GM19372 (cell line): ENCODE measurements around the gene PLEKHM3.
"Not testable (repeated sequence)": the region's sequence is repeated elsewhere in the genome, so short reads cannot be mapped to it uniquely, and the experiment has no call there.

Experiments used
- ATAC-seq: cut with Tn5 transposase; IDR thresholded peaks from one replicate; pipeline ENCODE4 v1.9.1; 2021; ENCODE audit warnings: mild to moderate bottlenecking, low read depth, moderate library complexity; ENCODE audit not compliant: unreplicated experiment

PLEKHM3 gene

GRCh38 chr2:207932106-207932505 is 93.2 kb downstream of the PLEKHM3 start:
- no peak for ATAC-seq

GRCh38 chr2:207930747-207931146 is 94.6 kb downstream of the PLEKHM3 start:
- no peak for ATAC-seq

- ATAC-seq = no peak
Measured at GRCh38 chr2:207929923-207930322, 95.4 kb downstream of the PLEKHM3 start.

GRCh38 chr2:207928079-207928478 is 97.2 kb downstream of the PLEKHM3 start:
- ATAC-seq = no peak

GRCh38 chr2:207926989-207927300 is 98.4 kb downstream of the PLEKHM3 start:
- ATAC-seq = no peak

- no peak for ATAC-seq
Measured at GRCh38 chr2:207926133-207926988, 99.0 kb downstream of the PLEKHM3 start.

GRCh38 chr2:207925601-207926000 is 99.7 kb downstream of the PLEKHM3 start:
- ATAC-seq = no peak

- ATAC-seq = no peak
Measured at GRCh38 chr2:207921606-207922005, 103.7 kb downstream of the PLEKHM3 start.

GRCh38 chr2:207920721-207921120 is 104.6 kb downstream of the PLEKHM3 start:
- no peak for ATAC-seq

GRCh38 chr2:207920321-207920720 is 105.0 kb downstream of the PLEKHM3 start:
- ATAC-seq = no peak

GRCh38 chr2:207919164-207919919 is 106.0 kb downstream of the PLEKHM3 start:
- ATAC-seq = no peak

GRCh38 chr2:207914716-207915115 is 110.6 kb downstream of the PLEKHM3 start:
- ATAC-seq = no peak

GRCh38 chr2:207913772-207914358 is 111.5 kb downstream of the PLEKHM3 start:
- ATAC-seq = no peak

GRCh38 chr2:207911856-207912255 is 113.5 kb downstream of the PLEKHM3 start:
- no peak for ATAC-seq

GRCh38 chr2:207911215-207911614 is 114.1 kb downstream of the PLEKHM3 start:
- ATAC-seq = no peak

GRCh38 chr2:207906495-207906894 is 118.8 kb downstream of the PLEKHM3 start:
- ATAC-seq = not testable (repeated sequence)

GRCh38 chr2:207905546-207905945 is 119.8 kb downstream of the PLEKHM3 start:
- ATAC-seq = no peak

- ATAC-seq = no peak
Measured at GRCh38 chr2:207903236-207903635, 122.1 kb downstream of the PLEKHM3 start.

GRCh38 chr2:207902821-207903220 is 122.5 kb downstream of the PLEKHM3 start:
- no peak for ATAC-seq

- no peak for ATAC-seq
Measured at GRCh38 chr2:207901829-207902228, 123.5 kb downstream of the PLEKHM3 start.

- ATAC-seq = no peak
Measured at GRCh38 chr2:207901401-207901800, 123.9 kb downstream of the PLEKHM3 start.

- ATAC-seq = no peak
Measured at GRCh38 chr2:207898354-207898695, 127.0 kb downstream of the PLEKHM3 start.
